ENCODE results near the gene CADM1. TPM values are rescaled to one million over a fixed set of nuclear protein-coding genes. Genes with fewer than 3 reads are reported as not detected.

Gene CADM1
- total RNA-seq, 1 experiment from 2014 or later = 0.79 TPM

DNA sequence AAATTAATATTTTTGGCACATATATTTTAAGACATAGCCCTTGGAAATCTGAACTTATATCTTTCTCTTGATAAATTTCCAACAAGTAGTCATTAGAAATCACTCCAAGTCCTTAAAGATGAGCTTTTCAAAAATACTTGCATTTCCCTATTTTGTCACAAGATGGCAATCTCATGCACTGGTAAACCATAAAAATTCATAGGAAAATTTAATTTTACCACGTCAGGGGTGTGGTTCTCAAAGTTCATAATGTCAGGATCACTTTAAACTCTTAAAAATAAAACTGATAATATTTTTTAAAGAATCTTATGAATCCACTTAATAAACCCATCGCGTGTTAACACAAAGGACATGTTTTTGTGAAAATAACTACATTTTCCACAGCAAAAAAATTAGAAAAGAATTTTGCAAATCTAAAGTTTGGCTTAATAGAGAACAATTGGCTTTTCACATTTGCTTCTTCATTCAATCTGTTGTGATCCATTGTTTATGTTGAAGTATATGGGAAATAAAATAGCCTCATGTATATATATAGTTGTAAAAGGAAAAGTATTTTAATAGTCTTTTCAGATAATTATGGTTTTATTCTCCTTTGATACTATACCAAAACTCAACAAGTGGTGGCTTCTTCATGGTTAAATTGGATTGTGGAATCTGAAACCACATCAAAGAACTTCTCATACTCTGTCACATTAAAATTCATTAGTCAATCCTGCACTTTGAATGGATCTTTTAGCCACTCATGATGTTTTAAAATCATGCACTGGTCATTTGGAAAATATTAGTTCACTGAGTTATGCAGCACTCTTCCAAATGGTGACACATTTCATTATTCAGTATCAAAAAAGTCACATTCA lies 169.1 kb downstream of the CADM1 start:
- H3K27ac ChIP-seq (ENCODE audit: low read depth, low read length) = no peak overlapping the region
- no peak overlapping the region for H2AFZ ChIP-seq (ENCODE audit: low read depth, low read length, poor library complexity, severe bottlenecking)
- ChIA-PET CTCF (no interaction called here), POLR2A (no interaction called here), RAD21 (ENCODE audit: low non-redundant PET in 1 of 2, low total read pairs in 2 of 2, uncharacterized antibody in 2 of 2, unreplicated experiment in 2 of 2) (no interaction called here)
- no peaks in the 10 kb centered on the region for H3K79me2 ChIP-seq (ENCODE audit: insufficient read depth, low read length)
- no peak for ATAC-seq
- H3K36me3 ChIP-seq (ENCODE audit: control insufficient read depth in 1 of 2, insufficient read depth in 2 of 2, low read length in 2 of 2) = no peaks in the 10 kb centered on the region
- no peak overlapping the region for H3K9ac ChIP-seq (ENCODE audit: low read length)
- H3K4me3 ChIP-seq (replicated peaks in 1 of 2; ENCODE audit: low read depth in 1 of 2, low read length in 2 of 2) = no peak overlapping the region
- H3K9me2 ChIP-seq (ENCODE audit: insufficient read depth) = no peaks in the 10 kb centered on the region
- BruUV-seq (replicated peaks) = no TSS peak
- H3K4me1 ChIP-seq (ENCODE audit: control insufficient read depth in 1 of 2, insufficient read depth in 2 of 2, low read length in 2 of 2) = no peaks in the 10 kb centered on the region
- no peaks in the 10 kb centered on the region for H4K20me1 ChIP-seq (ENCODE audit: insufficient read depth)
- H3K9me3 ChIP-seq (ENCODE audit: control insufficient read depth in 1 of 2, insufficient read depth in 1 of 2, low read depth in 1 of 2, low read length in 2 of 2) = no peaks in the 10 kb centered on the region
- DNase-seq (ENCODE audit: low read depth, low spot score) = no peak
- no peaks in the 10 kb centered on the region for H3K27me3 ChIP-seq (ENCODE audit: insufficient read depth, low read length)
- TF ChIP-seq POLR2A (IDR thresholded peaks at IDR 0.05; ENCODE audit: borderline replicate concordance, extremely low read depth, insufficient read depth, insufficient read length) (no peak), RAD21 (IDR thresholded peaks at IDR 0.05; ENCODE audit: low read depth) (peak; percentile 42), SP1 (IDR thresholded peaks at IDR 0.05; ENCODE audit: low read depth) (no peak), SRF (IDR thresholded peaks at IDR 0.05; ENCODE audit: low read depth) (no peak), EZH2phosphoT487 (IDR thresholded peaks at IDR 0.05; ENCODE audit: borderline replicate concordance) (no peak)
- TF ChIP-seq, protein P1, sequence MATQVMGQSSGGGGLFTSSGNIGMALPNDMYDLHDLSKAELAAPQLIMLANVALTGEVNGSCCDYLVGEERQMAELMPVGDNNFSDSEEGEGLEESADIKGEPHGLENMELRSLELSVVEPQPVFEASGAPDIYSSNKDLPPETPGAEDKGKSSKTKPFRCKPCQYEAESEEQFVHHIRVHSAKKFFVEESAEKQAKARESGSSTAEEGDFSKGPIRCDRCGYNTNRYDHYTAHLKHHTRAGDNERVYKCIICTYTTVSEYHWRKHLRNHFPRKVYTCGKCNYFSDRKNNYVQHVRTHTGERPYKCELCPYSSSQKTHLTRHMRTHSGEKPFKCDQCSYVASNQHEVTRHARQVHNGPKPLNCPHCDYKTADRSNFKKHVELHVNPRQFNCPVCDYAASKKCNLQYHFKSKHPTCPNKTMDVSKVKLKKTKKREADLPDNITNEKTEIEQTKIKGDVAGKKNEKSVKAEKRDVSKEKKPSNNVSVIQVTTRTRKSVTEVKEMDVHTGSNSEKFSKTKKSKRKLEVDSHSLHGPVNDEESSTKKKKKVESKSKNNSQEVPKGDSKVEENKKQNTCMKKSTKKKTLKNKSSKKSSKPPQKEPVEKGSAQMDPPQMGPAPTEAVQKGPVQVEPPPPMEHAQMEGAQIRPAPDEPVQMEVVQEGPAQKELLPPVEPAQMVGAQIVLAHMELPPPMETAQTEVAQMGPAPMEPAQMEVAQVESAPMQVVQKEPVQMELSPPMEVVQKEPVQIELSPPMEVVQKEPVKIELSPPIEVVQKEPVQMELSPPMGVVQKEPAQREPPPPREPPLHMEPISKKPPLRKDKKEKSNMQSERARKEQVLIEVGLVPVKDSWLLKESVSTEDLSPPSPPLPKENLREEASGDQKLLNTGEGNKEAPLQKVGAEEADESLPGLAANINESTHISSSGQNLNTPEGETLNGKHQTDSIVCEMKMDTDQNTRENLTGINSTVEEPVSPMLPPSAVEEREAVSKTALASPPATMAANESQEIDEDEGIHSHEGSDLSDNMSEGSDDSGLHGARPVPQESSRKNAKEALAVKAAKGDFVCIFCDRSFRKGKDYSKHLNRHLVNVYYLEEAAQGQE (IDR thresholded peaks at IDR 0.05; ENCODE audit: low read depth) = no peak
- TF ChIP-seq, protein P2, sequence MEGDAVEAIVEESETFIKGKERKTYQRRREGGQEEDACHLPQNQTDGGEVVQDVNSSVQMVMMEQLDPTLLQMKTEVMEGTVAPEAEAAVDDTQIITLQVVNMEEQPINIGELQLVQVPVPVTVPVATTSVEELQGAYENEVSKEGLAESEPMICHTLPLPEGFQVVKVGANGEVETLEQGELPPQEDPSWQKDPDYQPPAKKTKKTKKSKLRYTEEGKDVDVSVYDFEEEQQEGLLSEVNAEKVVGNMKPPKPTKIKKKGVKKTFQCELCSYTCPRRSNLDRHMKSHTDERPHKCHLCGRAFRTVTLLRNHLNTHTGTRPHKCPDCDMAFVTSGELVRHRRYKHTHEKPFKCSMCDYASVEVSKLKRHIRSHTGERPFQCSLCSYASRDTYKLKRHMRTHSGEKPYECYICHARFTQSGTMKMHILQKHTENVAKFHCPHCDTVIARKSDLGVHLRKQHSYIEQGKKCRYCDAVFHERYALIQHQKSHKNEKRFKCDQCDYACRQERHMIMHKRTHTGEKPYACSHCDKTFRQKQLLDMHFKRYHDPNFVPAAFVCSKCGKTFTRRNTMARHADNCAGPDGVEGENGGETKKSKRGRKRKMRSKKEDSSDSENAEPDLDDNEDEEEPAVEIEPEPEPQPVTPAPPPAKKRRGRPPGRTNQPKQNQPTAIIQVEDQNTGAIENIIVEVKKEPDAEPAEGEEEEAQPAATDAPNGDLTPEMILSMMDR (IDR thresholded peaks at IDR 0.05 in 2 of 3, conservative IDR thresholded peaks at IDR 0.05 in 1 of 3; ENCODE audit: borderline replicate concordance in 1 of 3, insufficient read depth in 1 of 3, low read depth in 2 of 3, low read length in 2 of 3) = peak; percentile 29 to 61 (median 50); a peak in 4 of 6 replicates
- TF ChIP-seq, protein P3, sequence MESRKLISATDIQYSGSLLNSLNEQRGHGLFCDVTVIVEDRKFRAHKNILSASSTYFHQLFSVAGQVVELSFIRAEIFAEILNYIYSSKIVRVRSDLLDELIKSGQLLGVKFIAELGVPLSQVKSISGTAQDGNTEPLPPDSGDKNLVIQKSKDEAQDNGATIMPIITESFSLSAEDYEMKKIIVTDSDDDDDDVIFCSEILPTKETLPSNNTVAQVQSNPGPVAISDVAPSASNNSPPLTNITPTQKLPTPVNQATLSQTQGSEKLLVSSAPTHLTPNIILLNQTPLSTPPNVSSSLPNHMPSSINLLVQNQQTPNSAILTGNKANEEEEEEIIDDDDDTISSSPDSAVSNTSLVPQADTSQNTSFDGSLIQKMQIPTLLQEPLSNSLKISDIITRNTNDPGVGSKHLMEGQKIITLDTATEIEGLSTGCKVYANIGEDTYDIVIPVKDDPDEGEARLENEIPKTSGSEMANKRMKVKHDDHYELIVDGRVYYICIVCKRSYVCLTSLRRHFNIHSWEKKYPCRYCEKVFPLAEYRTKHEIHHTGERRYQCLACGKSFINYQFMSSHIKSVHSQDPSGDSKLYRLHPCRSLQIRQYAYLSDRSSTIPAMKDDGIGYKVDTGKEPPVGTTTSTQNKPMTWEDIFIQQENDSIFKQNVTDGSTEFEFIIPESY (IDR thresholded peaks at IDR 0.05; ENCODE audit: extremely low read depth, insufficient replicate concordance, low read length) = no peak
- no peak overlapping the region for H3K4me2 ChIP-seq (ENCODE audit: low read length)
- intact Hi-C loops (cut with micrococcal nuclease) = loop anchor here (1.0 to 5.0 kb wide), 2 partner anchors 941 to 1357 kb away; no protein-coding TSS in a partner anchor

Data from HCT116 (cell line).